Dedifferentiated amniotic fluid mesenchymal stem cell (primary cell): Measurements from ENCODE around the gene DISC1.
"Not testable (repeated sequence)": the region's sequence is repeated elsewhere in the genome, so short reads cannot be mapped to it uniquely, and the experiment has no call there.

Experiments
- DNase-seq: peaks from one replicate; pipeline ENCODE4 v3.0.0-alpha.2; 2016; ENCODE audit errors: extremely low spot score

Gene DISC1

GRCh38 chr1:231626535-231626950 is at the start of gene DISC1:
DISC1 (plus strand) TSS chr1:231626790; CDS start chr1:231626868, 78 bp downstream.
- peak; percentile 77 for DNase-seq

- DNase-seq: no peak
These were observed 49.5 kb upstream of the DISC1 start for GRCh38 chr1:231576804-231577718.

DNA sequence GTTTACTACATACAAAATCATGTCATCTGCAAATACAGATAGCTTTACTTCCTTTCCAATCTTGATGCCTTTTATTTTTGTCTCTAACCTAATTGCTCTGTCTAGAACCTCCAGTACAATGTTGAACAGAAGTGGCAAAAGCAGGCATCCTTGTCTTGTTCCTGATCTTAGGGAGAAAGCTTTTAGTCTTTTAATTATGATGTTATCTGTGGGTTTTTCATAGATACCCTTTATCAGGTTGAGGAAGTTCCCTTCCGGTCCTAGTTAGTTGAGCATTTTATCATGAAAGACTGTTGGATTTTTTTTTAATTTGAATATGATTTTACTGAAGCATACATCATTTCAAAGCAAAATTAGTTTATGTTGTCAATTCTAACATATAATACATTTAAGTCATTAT is 45.7 kb upstream of the DISC1 start:
- DNase-seq: no peak

DNA sequence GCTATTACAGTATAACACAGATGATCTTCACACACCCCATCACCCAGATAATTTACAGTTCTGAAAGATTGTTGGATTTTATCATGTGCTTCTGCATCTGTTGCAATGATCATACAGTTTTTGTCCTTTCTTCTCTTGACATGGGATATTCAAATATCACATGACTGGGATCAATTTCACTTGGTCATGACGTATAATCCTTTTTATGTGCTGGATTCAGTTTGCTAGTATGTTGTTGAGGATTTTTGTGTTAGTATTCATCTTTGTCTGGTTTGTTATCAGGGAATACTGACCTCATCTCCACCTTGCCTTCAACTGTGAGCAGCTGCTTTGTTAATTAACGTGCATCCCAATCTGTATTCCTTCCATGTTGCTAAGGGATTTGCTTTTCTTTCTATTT is 44.7 kb upstream of the DISC1 start:
- DNase-seq: no peak

DNA sequence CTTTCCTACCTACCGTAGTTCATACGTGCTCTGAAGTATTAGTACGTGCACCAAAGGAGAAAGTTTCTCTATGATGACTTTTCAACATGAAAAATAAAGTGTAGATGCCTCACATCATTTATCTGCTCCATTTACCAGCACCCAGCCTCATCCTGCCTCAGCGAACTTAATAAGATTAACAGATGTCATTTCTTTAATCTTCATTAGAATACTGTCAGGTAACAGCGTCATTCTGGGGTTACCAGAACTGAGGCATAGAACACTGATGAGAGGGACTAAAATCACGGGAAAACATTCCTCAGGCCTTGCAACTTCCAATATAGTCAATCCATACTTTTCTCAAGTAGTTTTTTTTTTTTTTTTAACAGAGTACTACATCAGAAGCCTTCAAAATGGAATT is 43.2 kb upstream of the DISC1 start:
- no peak for DNase-seq

- peak; percentile 60 for DNase-seq
These were observed 42.5 kb upstream of the DISC1 start for GRCh38 chr1:231584117-231584516.

DNA sequence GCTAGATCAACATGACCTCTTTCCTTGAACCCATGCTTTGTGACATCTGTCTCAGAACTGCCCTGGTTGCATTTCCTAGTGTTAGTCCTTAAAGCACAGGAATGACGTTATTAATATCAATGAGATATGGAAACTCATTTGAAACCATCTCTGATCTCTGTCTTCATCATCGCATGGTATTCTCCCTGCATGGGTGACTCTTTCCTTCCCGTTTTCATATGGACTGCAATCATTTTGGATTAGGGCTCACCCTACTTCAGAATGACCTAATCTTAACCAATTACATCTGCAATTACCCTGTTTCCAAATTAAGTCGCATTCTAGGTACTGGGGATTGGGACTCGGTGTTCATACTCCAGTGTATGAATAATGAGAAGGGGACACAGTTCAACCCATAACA is 41.7 kb upstream of the DISC1 start:
- DNase-seq: no peak

- DNase-seq: peak; percentile 58
These were observed 36.0 kb upstream of the DISC1 start for GRCh38 chr1:231590453-231591198.

DNA sequence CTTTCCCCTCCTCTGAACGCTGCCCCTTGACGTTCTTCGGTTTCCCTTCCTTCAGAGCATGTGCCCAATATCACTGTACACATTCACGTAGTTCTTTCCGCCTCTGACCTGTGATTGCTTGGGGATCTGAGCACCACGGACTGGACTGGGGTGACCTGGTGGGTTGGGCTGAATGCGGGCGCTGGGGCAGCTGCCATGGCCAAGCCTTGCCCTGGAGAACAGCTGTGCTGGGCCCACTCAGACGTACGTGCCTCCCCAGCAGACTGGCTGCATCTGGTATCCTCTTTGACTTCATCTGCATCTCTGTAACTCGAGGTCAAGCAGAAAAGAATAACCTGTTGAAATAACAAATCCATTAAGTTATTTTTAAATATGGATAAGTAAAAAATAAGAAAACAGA is 35.1 kb upstream of the DISC1 start:
- DNase-seq: no peak

GRCh38 chr1:231592809-231593208 is 33.8 kb upstream of the DISC1 start:
- DNase-seq: no peak

DNA sequence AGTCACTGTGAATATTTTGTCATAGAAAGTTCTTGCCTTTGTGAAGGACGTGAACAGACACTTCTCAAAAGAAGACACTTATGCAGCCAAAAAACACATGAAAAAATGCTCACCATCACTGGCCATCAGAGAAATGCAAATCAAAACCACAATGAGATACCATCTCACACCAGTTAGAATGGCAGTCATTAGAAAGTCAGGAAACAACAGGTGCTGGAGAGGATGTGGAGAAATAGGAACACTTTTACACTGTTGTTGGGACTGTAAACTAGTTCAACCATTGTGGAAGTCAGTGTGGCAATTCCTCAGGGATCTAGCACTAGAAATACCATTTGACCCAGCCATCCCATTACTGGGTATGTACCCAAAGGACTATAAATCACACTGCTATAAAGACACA is 33.3 kb upstream of the DISC1 start:
- DNase-seq: not testable (repeated sequence)

DNA sequence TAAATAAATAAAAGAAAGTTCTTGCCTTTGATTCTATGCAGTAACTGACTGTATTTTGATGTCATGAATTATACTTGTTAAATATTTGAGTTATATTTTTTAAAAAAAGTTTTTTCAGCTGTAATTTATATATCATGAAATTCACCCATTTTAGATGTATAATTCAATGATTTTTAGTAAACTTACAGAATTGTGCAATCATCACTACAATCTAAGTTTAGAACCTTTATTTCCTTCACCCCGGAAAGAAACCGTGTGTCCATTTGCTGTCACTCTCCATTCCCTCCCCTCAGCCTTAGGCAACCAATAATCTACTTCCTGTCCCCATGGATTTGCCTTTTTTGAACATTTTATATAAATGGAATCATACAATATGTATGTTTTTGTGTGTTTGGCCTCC is 32.5 kb upstream of the DISC1 start:
- DNase-seq: no peak

- DNase-seq: no peak
These were observed 31.8 kb upstream of the DISC1 start for GRCh38 chr1:231594749-231595148.

DNA sequence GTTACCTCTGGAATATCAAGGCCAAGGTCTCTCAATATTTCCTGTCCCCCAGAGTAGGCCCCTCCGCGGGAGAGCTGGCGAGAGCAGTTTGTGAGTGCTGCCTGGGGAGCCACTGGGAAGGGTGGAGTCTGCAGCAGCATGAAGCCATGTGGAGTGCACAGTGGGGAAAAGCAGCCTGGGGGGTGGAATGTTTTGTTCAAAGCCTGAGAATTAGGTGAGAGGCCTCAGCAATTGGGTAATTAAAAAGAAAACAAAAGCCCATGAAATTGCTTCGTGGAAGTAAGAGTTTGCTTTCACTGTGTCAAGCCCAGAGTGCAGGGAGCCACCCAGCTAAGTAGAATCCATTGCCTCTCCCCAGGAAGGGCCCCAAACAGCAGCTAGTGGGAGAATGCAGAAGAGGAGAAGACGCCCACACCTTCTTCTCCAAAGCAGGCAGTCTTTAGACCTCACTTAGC is 30.2 kb upstream of the DISC1 start:
- no peak for DNase-seq

- DNase-seq: no peak
These were observed 28.6 kb upstream of the DISC1 start for GRCh38 chr1:231597971-231598370.

DNA sequence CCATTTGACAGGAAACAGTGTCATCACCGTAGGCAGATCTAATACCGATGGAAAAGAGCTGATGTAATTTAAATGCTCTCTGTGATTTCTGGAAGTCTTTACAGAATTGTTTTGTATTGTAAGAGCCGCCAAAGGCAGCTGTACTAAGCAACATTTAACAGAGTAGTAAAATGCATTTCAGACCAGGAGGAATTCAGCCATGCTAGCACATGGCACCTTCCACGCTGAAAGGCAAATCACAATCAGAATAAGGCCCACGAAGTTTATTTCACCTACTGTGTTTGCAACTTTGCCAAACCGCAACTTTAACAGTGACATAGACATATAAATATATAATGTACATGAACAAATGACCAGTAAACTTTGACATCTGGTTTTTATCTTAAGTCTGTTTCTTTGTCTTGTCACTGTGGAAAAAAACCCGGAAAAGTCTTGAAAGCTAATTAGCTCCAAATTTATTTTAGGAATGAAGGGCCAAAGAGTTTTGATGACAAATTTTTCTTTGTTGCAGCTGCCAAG is 26.1 kb upstream of the DISC1 start:
- DNase-seq: peak; percentile 25

- no peak for DNase-seq
These were observed 24.5 kb upstream of the DISC1 start for GRCh38 chr1:231601824-231602672.

DNA sequence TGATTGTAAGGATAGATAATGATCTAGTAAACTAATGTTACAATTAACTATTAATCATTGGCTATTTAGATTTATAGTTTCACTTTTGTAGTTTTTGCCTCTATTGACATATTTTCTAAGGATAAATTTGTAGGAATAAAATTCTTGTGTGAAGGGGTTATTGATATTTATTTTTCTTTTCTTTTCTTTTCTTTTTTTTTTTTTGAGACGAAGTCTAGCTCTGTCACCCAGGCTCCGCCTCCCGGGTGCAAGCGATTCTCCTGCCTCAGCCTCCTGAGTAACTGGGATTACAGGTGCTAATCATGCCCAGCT is 24.0 kb upstream of the DISC1 start:
- DNase-seq: no peak

DNA sequence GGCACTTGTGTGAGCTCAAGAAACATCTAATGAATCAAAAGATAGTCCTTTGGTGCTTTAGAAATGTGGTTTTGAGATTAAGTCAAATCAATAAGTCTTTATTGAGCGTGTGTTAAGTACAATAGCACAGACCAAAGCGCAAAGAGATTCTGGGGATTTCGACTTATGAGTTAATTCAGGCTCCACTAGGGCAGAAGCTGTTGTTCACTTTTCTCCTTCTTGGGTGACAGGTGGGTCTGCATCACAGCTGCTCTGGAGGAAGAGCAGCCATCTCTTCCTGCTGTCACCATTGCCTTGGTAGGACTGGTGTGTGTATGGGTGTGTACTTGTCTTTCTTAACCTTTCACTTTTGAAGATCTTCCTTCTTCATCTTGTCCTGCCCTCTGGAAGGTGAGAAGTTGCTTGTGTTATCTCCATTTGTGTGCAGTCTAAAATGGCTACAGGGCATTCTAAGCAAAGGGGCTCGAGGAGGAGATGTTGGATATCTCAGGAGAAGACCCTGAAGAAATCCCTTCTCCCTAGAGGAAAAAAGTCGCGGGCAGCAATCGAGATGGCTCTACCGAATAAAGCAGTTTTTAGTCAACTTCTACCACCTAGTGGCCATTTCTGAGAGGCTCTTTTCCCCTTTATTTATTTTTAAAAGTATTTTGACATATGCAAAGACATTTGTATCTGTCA is 22.9 kb upstream of the DISC1 start:
- peak; percentile 73 for DNase-seq

- no peak for DNase-seq
These were observed 22.3 kb upstream of the DISC1 start for GRCh38 chr1:231604276-231604621.
